Kidney capillary endothelial cell (primary cell): Measurements from ENCODE around the gene RAPSN.
A peak's percentile ranks its signal among the peaks of the same experiment; 100 is the strongest.

ENCODE experiments used
- DNase-seq: peaks from one replicate; pipeline ENCODE4 v3.0.0-alpha.2; 2018; ENCODE audit warnings: low spot score

The RAPSN gene

GRCh38 chr11:47433157-47433556 is 15.8 kb downstream of the RAPSN start:
- no peak for DNase-seq

GRCh38 chr11:47431356-47432083 is 17.4 kb downstream of the RAPSN start:
- no peak for DNase-seq

- DNase-seq = no peak
These were observed 18.4 kb downstream of the RAPSN start for GRCh38 chr11:47430524-47430923.

- peak; percentile 94 for DNase-seq
These were observed 22.6 kb downstream of the RAPSN start, which contains the start of gene PSMC3 for GRCh38 chr11:47426062-47426956. Gene PSMC3 (minus strand): TSS chr11:47426439. CDS start chr11:47426279, 160 bp downstream.

- no peak for DNase-seq
These were observed 23.3 kb downstream of the RAPSN start for GRCh38 chr11:47425611-47426010.

GRCh38 chr11:47418454-47419259 is 30.3 kb downstream of the RAPSN start:
- no peak for DNase-seq

GRCh38 chr11:47417712-47418111 is 31.2 kb downstream of the RAPSN start:
- DNase-seq = no peak

- DNase-seq = peak; percentile 42
These were observed 32.9 kb downstream of the RAPSN start for GRCh38 chr11:47415949-47416472.

- DNase-seq = no peak
These were observed 33.7 kb downstream of the RAPSN start for GRCh38 chr11:47415091-47415854.

- no peak for DNase-seq
These were observed 34.3 kb downstream of the RAPSN start for GRCh38 chr11:47414685-47415070.

- DNase-seq = no peak
These were observed 34.8 kb downstream of the RAPSN start for GRCh38 chr11:47413908-47414684.

- DNase-seq = no peak
These were observed 35.6 kb downstream of the RAPSN start for GRCh38 chr11:47413351-47413750.

- peak; percentile 59 for DNase-seq
These were observed 36.8 kb downstream of the RAPSN start for GRCh38 chr11:47411884-47412746.

- DNase-seq = no peak
These were observed 38.3 kb downstream of the RAPSN start for GRCh38 chr11:47410370-47411264.

- DNase-seq = no peak
These were observed 39.2 kb downstream of the RAPSN start for GRCh38 chr11:47409440-47410369.

GRCh38 chr11:47408598-47409439 is 40.1 kb downstream of the RAPSN start:
- peak; percentile 87 for DNase-seq
